ENCODE data around the gene FARS2.

Gene FARS2

DNA sequence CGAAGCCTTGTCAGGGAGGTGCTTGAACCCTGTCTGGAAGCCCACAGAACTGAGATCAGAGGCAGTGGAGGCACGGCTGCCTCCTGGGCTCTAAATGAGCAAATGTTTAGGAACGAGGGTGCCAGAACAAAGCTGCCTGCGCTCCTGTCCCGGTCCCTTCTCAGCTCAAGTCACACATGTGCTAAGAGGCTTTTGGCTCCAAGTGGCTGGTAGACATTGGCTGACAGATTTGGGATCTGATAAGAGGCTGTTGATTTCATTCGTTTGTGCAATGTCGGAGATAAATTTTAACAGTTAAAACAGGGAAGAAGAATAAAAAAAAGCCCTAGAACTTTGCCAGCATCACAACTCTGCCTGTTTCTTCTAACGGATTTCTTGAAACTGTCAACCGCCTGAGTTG, 553.6 kb downstream of the FARS2 start:
- no peak overlapping the region for H3K27ac ChIP-seq

DNA sequence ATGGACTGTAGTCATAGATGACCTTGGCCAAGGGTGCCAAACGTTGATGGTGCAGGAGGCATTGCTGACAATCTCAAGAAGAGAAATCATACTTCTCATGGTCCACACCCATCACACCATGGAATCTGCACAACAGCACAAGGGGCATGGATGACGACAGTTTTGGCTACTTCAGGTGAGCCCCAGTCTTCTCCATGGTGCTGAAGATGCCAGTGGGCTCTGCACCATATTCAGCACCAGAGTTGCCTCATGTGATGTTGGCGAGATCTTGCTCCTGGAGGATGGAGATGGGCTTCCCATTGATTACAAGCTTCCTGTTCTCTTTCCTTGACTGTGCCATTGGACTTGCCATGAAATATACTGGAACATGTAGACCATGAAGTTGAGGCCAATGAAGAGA, 556.6 kb downstream of the FARS2 start:
- no peak for TF ChIP-seq ZFX (IDR thresholded peaks at IDR 0.05)
- TF ChIP-seq, protein P1, sequence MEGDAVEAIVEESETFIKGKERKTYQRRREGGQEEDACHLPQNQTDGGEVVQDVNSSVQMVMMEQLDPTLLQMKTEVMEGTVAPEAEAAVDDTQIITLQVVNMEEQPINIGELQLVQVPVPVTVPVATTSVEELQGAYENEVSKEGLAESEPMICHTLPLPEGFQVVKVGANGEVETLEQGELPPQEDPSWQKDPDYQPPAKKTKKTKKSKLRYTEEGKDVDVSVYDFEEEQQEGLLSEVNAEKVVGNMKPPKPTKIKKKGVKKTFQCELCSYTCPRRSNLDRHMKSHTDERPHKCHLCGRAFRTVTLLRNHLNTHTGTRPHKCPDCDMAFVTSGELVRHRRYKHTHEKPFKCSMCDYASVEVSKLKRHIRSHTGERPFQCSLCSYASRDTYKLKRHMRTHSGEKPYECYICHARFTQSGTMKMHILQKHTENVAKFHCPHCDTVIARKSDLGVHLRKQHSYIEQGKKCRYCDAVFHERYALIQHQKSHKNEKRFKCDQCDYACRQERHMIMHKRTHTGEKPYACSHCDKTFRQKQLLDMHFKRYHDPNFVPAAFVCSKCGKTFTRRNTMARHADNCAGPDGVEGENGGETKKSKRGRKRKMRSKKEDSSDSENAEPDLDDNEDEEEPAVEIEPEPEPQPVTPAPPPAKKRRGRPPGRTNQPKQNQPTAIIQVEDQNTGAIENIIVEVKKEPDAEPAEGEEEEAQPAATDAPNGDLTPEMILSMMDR (conservative IDR thresholded peaks at IDR 0.05): no peak
- no peak overlapping the region for H3K27ac ChIP-seq

More for the DNA sequence above, 553.6 kb downstream of the FARS2 start:
- TF ChIP-seq ZFX (IDR thresholded peaks at IDR 0.05): no peak
- TF ChIP-seq, protein P1 (conservative IDR thresholded peaks at IDR 0.05): no peak

DNA sequence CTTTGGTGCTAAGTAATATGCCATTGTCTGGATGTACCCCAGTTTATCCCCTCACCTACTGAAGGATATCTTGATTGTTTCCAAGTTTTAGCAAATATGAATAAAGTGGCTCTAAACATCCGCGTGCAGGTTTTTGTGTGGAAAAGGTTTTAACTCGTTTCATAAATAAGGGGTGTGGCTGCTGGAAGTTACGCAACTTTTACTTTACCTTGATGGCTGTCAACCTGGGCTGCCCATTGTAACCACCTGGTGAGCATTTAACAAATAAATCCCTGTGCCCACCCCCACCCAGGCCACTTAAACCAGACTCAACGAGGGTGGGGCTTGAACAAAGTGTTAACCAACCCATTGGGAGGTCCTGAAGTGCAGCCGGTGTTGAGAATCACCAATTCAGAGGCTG, 557.6 kb downstream of the FARS2 start:
- no peak overlapping the region for H3K27ac ChIP-seq
- TF ChIP-seq, protein P1 (conservative IDR thresholded peaks at IDR 0.05): no peak
- TF ChIP-seq ZFX (IDR thresholded peaks at IDR 0.05): no peak
